Measurements from ENCODE around the gene C14orf132.

C14orf132 gene

DNA sequence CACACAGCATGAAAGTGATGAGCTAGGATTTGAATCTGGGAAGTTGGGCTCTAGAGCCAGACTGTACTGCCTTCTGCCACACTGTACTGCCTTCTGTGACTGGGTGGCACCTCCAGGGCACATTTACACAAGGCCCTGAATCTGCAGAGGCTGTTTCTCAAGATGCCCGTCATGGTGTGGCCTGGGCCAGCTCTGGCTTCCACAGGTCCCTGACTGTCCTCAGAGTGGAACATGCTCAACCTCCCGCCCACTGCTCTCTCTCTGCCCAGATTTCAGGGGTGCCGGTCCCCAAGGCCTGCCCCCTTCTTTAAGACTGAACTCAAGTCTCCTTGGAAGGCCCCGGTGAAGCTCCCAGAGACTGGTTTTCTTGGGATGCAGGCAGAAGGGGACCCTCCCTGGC, 50.2 kb downstream of the C14orf132 start:
- Mint-ChIP-seq H3K4me1 (no peaks in the 10 kb centered on the region), H3K4me3 (no peak overlapping the region), H3K36me3 (no peaks in the 10 kb centered on the region), H3K9me3 (no peaks in the 10 kb centered on the region), H3K27me3 (no peaks in the 10 kb centered on the region), H3K27ac (no peak overlapping the region)
- CTCF ChIA-PET, result interaction anchor here (0.7 kb wide), 1 partner anchor 8 kb away, joined by 3 read pairs; no protein-coding TSS in a partner anchor
- no peak for DNase-seq

- Mint-ChIP-seq H3K4me3 (no peak overlapping the region), H3K27ac (no peak overlapping the region), H3K4me1 (no peaks in the 10 kb centered on the region), H3K9me3 (no peaks in the 10 kb centered on the region), H3K36me3 (no peaks in the 10 kb centered on the region), H3K27me3 (no peaks in the 10 kb centered on the region)
- CTCF ChIA-PET, result interaction anchor here (1.1 kb wide), 1 partner anchor 8 kb away, joined by 3 read pairs; no protein-coding TSS in a partner anchor
- no peak for DNase-seq
Measured at GRCh38 chr14:96090441-96091148, 51.4 kb downstream of the C14orf132 start.

- H3K27me3 Mint-ChIP-seq, result no peaks in the 10 kb centered on the region
Measured at GRCh38 chr14:96091149-96091693, 52.1 kb downstream of the C14orf132 start.

GRCh38 chr14:96091941-96092411, 52.8 kb downstream of the C14orf132 start:
- Mint-ChIP-seq H3K27ac (no peak overlapping the region), H3K4me1 (no peaks in the 10 kb centered on the region), H3K27me3 (no peaks in the 10 kb centered on the region), H3K9me3 (no peaks in the 10 kb centered on the region), H3K4me3 (no peak overlapping the region), H3K36me3 (no peaks in the 10 kb centered on the region)
- CTCF ChIA-PET, result interaction anchor here (0.6 kb wide), 1 partner anchor 216 kb away, joined by 3 read pairs; no protein-coding TSS in a partner anchor
- DNase-seq, result no peak

More at GRCh38 chr14:96091149-96091693, 52.1 kb downstream of the C14orf132 start:
- no peak for DNase-seq
- Mint-ChIP-seq H3K36me3 (no peaks in the 10 kb centered on the region), H3K4me1 (no peaks in the 10 kb centered on the region), H3K27ac (no peak overlapping the region), H3K9me3 (no peaks in the 10 kb centered on the region), H3K4me3 (no peak overlapping the region)
- CTCF ChIA-PET, result interaction anchor here (1.1 kb wide), 1 partner anchor 8 kb away, joined by 3 read pairs; no protein-coding TSS in a partner anchor

DNA sequence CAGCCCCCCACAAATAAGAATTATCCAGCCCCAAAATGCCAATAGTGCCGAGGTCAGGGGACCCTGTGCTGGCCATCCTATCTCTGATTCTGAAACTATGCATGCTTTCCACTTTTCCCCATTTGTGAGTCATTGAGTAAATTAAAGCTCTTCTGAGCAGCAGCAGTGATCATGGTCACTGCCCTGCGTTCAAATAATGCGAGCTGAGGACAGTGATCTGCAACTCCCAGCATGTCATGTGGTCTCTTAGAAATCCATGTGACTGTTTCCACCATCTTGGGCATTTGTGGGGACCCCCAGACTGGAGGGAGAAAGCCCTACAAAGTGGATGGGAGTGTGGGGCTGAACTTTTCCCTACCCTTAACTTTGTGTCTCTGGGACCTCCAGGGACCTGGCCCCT, 53.8 kb downstream of the C14orf132 start:
- H3K9me3 Mint-ChIP-seq, result no peaks in the 10 kb centered on the region
- H3K36me3 Mint-ChIP-seq, result no peaks in the 10 kb centered on the region
- no peak overlapping the region for H3K27ac Mint-ChIP-seq
- H3K4me1 Mint-ChIP-seq, result no peaks in the 10 kb centered on the region
- DNase-seq, result no peak
- H3K4me3 Mint-ChIP-seq, result no peak overlapping the region
- CTCF ChIA-PET, result no interaction called here
- H3K27me3 Mint-ChIP-seq, result no peaks in the 10 kb centered on the region

- Mint-ChIP-seq H3K27ac (no peak overlapping the region), H3K36me3 (no peaks in the 10 kb centered on the region), H3K27me3 (peaks cover 5% of the 10 kb centered on the region), H3K4me3 (no peak overlapping the region), H3K9me3 (no peaks in the 10 kb centered on the region), H3K4me1 (no peaks in the 10 kb centered on the region)
- DNase-seq, result no peak
- CTCF ChIA-PET, result interaction anchor here (1.1 to 1.3 kb wide), 2 partner anchors 38 to 181 kb away, joined by 3 read pairs; no protein-coding TSS in a partner anchor
Measured at GRCh38 chr14:96094211-96094610, 55.0 kb downstream of the C14orf132 start.

DNA sequence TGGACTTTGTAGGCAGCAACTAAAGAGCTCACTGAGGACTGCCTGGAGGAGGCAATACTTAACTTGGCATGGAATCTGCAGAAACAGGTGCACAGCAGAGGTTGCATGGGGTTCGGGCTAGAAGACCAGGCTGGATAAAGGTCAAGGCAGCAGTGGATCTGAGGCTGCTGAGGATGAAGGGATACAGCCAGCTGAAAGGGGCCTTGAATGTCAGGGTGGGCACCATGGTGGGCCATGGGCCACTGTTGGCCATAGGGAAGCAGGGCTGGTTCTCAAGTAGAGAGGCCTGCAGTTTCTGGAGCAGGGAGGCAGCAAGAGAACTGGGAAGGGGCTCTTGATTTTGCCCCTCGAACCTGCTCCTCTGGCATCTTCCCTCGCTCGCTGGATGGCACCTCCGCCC, 55.5 kb downstream of the C14orf132 start:
- Mint-ChIP-seq H3K27me3 (peaks cover 5% of the 10 kb centered on the region), H3K4me3 (no peak overlapping the region), H3K9me3 (no peaks in the 10 kb centered on the region), H3K36me3 (no peaks in the 10 kb centered on the region), H3K27ac (no peak overlapping the region), H3K4me1 (no peaks in the 10 kb centered on the region)
- CTCF ChIA-PET, result interaction anchor here (1.1 to 1.3 kb wide), 2 partner anchors 38 to 181 kb away, joined by 3 read pairs; no protein-coding TSS in a partner anchor
- DNase-seq, result no peak

DNA sequence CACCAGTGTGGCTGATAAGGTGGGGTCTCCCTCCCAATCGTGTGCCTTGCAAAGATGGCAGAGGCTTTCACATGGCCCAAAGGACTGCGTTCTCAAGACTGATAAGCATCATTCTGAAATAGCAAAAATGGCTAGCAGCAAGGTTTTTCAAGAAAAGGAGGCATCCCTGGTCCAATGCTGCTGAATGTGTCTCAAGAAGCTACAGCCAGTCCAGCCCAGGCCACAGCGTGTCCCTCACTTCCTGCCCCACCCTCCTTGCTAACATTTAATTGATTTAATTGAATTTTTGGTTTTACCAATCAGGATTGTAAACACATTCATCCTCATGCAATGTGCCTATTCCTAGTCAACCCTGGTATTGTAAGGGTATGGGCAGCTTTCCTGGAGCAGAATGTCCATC, 55.9 kb downstream of the C14orf132 start:
- H3K36me3 Mint-ChIP-seq, result no peaks in the 10 kb centered on the region
- peaks cover 5% of the 10 kb centered on the region for H3K27me3 Mint-ChIP-seq
- CTCF ChIA-PET, result interaction anchor here (0.7 to 10.8 kb wide), 2 partner anchors 152 to 179 kb away, joined by 3 to 98 read pairs; no protein-coding TSS in a partner anchor
- no peak overlapping the region for H3K27ac Mint-ChIP-seq
- H3K4me1 Mint-ChIP-seq, result no peaks in the 10 kb centered on the region
- no peak for DNase-seq
- no peak overlapping the region for H3K4me3 Mint-ChIP-seq
- H3K9me3 Mint-ChIP-seq, result no peaks in the 10 kb centered on the region

- Mint-ChIP-seq H3K9me3 (no peaks in the 10 kb centered on the region), H3K36me3 (no peaks in the 10 kb centered on the region), H3K4me3 (no peak overlapping the region), H3K4me1 (no peaks in the 10 kb centered on the region), H3K27me3 (peaks cover 5% of the 10 kb centered on the region), H3K27ac (no peak overlapping the region)
- CTCF ChIA-PET, result interaction anchor here (0.7 to 10.8 kb wide), 2 partner anchors 151 to 178 kb away, joined by 3 to 98 read pairs; no protein-coding TSS in a partner anchor
- DNase-seq, result no peak
Measured at GRCh38 chr14:96095581-96096476, 56.7 kb downstream of the C14orf132 start.

- Mint-ChIP-seq H3K27ac (no peak overlapping the region), H3K36me3 (no peaks in the 10 kb centered on the region), H3K4me3 (no peak overlapping the region), H3K4me1 (no peaks in the 10 kb centered on the region), H3K9me3 (no peaks in the 10 kb centered on the region), H3K27me3 (peaks cover 5% of the 10 kb centered on the region)
- no peak for DNase-seq
- CTCF ChIA-PET, result interaction anchor here (0.9 to 10.8 kb wide), 3 partner anchors 8 to 177 kb away, joined by 3 to 98 read pairs (median 11); no protein-coding TSS in a partner anchor
Measured at GRCh38 chr14:96096639-96097610, 57.8 kb downstream of the C14orf132 start.

- no peak for DNase-seq
- Mint-ChIP-seq H3K27me3 (peaks cover 5% of the 10 kb centered on the region), H3K36me3 (no peaks in the 10 kb centered on the region), H3K4me3 (no peak overlapping the region), H3K27ac (no peak overlapping the region), H3K4me1 (no peaks in the 10 kb centered on the region), H3K9me3 (no peaks in the 10 kb centered on the region)
- CTCF ChIA-PET, result interaction anchor here (0.9 to 10.8 kb wide), 5 partner anchors 9 to 176 kb away, joined by 3 to 98 read pairs (median 5); no protein-coding TSS in a partner anchor
Measured at GRCh38 chr14:96097752-96098151, 58.6 kb downstream of the C14orf132 start.

DNA sequence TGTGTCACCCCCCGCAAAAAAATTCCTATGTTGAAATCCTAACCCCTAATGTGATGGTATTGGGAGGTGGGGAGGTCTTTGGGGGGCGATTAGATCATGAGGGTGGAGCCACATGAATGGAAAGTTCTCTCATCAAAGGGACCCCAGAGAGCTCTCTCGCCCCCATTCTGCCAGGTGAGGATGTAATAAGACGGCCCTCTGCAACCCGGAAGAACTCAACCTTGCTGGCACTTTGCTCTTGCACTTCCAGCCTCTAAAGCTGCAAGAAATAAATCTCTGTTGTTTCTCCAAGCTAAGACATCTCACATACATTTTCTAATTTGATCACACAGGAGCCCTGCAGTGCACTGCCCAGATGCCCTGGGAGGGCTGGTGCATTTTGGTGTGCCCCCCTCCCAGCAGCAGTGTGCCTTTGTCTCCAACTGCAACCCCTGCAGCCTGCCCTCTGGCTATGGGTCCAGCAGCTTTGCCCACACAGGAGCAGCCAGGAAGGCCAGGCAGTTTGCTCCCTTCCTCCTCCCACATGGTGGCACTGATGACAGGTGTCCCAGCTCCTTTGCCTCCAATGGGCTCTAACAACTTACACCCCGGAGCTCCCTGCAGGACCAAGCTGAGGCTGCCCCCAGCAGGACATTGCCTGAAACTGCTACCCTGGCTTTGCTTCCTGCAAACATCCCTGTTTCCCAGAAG, 59.3 kb downstream of the C14orf132 start:
- Mint-ChIP-seq H3K4me3 (no peak overlapping the region), H3K27me3 (peaks cover 5% of the 10 kb centered on the region), H3K27ac (no peak overlapping the region), H3K36me3 (no peaks in the 10 kb centered on the region), H3K4me1 (no peaks in the 10 kb centered on the region), H3K9me3 (no peaks in the 10 kb centered on the region)
- peak; percentile 32 for DNase-seq
- CTCF ChIA-PET, result interaction anchor here (0.6 to 10.8 kb wide), 12 partner anchors 8 to 325 kb away, joined by 3 to 98 read pairs (median 4); no protein-coding TSS in a partner anchor

All from activated naive CD4-positive, alpha-beta T cell treated with anti-CD3 and anti-CD28 coated beads, Interleukin-2, amount 10 ng/mL, durations not matched to agents 7 days and 5 days (primary cell).